Measurements from ENCODE around the gene RIT1.

Gene RIT1

DNA sequence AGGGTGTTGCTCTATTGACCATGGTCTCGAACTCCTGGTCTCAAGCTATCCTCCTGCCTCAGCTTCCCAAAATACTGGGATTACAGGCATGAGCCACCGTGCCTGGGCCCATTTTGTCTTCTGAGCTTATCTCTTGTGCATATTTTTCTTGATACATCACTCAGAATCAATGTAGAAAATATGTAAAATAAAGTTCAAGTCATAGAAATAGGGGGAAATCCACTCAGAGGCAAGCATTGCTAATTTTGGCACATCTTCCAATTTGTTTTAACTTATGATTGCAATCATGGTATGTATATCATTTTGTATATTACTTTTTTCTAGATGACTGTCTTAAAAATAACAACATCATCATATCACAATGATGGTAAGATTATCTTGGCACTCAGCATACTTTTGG, 21.6 kb downstream of the RIT1 start:
- DNase-seq, result no peak

DNA sequence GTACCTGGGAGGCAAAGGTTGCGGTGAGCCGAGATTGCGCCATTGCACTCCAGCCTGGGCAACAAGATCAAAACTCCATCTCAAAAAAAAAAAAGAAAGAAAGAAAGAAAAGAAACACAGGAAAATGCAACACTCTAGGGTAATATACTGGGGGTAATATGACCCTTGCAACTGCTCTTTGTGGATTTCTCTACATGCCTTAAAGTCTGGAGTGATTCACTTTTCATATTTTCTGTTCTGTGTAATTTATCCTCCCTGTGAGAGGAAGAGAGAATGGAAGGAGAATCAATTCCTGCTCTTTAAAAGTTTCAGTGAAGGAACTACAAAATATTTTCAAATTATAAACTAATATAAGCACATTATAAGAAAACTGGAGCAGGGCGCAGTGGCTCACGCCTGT, 22.7 kb downstream of the RIT1 start:
- DNase-seq, result no peak

DNA sequence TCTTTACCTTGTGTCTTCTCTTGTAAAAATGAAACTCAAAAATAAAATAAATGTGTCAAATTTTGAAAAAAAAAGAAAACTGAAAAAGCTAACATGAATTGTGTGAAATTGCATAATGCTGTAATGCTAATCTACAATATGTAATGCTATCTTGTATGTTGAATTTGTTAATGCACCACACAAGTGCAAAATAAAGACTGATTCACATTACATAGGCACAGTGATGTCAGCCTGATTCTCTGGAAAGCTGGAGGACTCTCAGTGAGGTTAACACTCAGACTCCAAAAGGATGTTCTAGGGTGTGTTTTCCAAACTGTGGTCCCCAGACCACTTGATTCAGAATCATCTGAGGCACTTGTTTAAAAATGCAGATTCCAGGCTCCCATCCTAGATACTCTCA, 26.2 kb downstream of the RIT1 start:
- DNase-seq, result no peak

DNA sequence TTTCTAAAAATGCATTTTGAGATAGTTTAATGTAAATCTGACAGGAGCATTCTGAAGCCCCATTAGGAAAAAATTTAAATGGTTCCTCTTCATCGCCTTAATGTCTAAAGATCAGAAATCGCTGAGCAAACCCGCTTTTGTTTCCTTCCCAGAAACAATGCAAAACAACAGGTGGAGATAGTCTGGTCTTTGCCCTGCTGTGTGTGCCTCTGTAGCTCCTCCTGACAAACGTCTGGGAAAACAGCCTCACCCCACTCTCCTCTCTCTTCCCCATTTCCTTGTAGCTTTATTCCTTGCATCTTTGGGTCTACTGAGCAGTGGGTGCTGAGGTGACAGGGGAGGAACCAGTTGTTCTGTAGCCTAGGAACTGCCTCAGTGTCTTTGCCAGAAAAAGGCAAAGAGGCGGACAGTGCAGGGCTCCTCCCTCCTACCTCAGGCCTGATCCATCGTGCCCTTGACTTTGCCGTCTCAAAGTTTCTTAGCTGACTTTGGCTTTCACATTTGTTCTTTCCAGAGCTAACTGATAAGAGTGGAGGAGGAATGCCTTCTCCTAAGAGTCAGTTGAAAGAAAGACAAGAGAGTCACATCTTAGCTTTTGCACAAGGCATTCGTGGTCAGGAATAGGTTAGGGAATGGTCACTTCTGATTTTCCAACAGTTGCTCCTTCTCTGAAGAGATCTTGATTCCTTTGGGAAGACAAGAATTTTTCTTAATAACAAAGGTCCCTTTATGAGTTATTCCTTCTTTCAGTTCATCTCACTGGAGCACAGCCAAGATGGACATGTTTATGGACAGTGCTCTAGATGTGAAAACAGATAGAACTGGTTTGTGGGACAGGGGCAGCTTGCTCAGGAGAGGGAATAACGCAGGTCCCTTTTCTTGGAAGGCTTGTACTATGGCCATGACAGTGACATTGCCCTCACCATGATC, 26.9 kb downstream of the RIT1 start:
- DNase-seq, result no peak

DNA sequence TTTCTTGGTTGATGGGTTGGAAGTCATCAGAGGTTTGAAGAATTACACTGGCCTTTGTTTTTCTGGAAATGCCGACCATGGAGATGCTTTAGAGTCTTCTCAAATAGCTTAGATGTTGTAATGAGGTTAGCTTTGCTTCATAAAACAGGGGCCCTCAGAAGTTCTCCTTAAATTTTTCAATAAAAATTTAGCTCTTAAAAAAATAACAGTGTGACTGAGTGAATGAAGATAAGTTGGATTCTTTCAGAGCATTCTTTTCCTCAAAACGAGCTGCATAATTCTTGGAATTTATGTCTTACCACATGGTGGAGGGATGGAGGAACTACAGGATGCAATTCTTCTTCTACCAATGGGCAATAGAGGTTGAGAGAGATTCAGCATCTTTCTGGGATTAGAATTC, 28.4 kb downstream of the RIT1 start:
- DNase-seq, result no peak

DNA sequence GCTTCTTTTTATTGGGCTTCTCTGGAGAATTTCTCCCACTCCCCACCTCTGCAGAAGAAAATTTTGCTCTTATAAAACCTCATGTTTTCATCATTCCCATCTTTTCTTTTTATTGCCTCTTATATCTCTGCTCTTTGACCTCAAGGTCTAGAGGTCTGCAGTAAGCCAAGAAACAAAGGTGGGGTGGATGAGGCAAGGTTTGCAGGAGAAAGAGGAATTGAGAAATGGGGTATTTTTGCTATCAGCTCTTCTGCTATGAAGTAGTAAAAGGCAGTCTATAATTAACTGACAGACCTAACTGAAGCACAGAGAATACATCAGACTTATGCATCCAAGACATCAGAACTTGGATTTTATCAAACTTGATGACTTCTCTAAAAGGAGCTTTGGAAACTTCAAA, 28.9 kb downstream of the RIT1 start:
- no peak for DNase-seq

DNA sequence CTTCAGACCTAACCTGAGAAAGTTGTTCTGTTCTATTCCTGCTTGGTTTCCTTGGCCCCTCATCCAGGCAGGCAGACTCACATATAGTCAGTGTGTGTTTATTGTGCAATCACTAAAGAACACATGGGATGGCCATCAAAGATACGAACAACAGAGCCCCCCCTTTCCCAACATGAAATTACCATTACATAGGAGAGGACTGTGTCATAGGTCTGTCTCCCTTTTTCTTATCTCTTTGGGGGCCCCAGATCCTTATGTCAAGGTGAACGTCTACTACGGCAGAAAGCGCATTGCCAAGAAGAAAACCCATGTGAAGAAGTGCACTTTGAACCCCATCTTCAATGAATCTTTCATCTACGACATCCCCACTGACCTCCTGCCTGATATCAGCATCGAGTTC, 30.2 kb downstream of the RIT1 start:
- no peak for DNase-seq

DNA sequence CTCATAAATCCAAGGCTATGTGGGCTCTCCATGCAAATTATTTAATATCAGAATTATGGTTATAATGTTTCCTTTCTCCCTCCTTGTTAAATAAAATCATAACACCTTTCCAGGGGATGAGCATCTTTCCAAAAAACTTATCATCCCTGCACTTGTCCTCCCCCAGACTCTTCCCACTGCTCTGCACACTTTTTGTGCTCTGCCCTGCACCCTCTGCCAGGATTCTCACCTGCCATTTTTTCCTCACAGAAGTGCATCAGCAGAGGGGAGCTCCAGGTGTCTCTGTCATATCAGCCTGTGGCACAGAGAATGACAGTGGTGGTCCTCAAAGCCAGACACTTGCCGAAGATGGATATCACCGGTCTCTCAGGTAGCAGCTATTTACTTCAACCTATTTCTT, 30.9 kb downstream of the RIT1 start:
- DNase-seq, result no peak

DNA sequence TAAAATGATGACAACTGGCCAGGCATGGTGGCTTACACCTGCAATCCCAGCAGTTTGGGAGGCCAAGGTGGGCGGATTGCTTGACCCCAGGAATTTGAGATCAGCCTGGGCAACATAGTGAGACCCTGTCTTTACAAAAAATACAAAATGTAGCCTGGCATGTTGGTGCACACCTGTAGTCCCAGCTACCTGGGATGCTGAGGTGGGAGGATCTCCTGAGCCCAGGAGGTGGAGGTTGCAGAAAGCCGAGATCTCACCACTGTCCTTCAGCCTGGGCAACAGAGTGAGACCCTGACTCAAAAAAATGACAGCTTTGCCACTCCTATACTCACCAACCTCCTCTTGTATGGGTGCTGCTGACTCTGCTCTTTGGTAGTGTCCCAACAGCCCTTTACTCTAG, 33.2 kb downstream of the RIT1 start:
- DNase-seq, result no peak

DNA sequence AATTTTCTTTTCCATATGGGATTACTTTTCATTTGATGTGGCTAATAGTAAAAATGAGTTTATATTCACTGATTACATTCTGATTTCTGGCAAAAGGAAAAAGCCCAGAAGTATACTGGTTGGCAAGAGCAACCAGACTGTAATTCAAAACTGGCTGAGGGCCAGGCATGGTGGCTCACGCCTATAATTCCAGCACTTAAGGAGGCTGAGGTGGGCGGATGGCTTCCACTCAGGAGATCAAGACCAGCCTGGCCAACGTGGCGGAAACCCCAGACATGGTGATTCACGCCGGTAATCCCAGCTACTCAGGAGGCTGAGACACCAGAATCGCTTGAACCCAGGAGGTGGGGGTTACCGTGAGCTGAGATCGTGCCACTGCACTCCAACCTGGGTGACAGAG, 37.3 kb downstream of the RIT1 start:
- DNase-seq, result no peak

DNA sequence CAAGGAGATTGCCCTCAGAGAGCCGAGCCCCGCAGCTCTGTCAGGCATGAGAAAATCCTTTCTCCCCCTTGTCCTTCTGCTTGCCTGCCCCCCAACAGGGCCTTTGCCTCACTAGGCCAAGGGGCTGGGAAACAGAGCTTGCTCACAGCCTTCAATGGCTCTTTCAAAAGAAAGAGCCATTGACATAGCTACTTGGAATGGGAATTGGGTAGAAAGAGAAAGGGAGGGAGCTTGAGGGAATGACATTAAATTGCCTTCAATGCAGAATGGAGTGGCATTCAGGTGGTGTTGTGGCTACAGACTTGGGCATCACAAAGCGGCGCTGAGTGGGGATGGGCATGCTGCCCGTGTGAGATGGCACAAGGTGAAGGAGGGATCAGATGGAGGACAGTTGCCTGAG, 38.6 kb downstream of the RIT1 start:
- no peak for DNase-seq

DNA sequence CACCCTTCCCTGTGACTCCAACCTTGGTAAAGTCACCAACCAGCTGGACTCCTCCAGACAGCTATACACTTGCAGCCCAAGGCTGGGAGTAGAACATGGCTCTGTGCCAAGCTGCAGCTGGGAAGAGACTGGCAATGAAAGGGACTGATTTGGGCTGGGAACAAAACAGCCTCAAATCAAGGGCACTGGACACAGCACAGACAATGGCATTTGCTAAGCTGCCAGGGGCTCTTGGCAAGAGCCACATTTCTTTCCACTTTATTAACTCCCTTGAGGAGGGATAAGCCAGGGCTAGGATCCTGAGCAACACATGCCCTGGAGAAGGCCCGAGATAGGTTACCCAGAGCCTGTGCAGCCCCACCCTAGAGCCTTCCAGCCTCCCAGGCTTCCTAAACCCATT, 39.8 kb downstream of the RIT1 start:
- DNase-seq, result no peak

DNA sequence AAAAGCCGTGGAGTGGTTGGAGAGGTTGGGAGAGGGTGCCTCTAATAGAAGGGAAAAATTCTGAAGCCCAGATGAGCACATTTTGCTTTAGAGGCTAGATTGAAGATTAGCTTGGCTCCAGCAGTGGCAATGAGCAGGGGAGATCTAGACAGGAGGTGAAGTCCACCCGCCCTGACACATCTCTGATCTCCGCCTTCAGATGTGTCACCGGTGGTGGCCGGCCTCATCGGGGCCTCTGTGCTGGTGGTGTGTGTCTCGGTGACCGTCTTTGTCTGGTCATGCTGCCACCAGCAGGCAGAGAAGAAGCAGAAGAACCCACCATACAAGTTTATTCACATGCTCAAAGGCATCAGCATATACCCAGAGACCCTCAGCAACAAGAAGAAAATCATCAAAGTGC, 43.4 kb downstream of the RIT1 start:
- DNase-seq, result no peak

DNA sequence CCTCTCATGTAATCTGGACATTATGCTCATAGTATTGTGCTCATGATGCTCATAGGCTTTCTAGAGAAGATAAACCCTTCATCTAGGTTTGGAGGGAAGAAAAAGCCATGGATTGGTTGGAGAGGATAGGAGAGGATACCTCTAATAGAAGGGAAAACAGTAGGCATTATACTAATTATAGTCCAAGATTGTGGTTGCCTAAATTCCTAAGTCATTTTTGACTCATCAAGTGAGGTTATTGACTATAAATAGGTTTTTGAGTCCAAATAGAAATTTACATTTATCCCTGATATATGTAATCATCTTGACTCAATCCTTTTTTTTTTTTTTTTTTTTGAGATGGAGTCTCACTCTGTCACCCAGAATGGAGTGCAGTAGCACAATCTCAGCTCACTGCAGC, 46.8 kb downstream of the RIT1 start:
- DNase-seq, result no peak

DNA sequence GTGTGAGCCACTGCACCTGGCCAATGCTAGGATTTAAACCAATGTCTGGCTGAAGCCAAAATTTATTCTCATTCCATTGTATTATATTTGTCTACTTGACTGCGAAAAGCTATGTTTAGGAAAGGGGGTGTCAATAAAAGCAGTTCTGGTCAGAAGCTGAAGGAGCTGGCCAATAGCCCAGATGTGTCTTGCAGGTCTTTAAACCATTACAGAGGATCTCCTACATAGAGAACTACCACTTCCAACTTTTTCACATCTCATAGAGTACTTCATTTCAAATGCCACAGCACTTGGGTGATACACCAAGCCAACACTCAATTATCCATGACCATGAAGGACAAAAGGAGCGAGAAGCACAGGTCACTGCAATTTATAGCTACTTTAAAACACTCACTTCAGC, 49.3 kb downstream of the RIT1 start:
- no peak for DNase-seq

DNA sequence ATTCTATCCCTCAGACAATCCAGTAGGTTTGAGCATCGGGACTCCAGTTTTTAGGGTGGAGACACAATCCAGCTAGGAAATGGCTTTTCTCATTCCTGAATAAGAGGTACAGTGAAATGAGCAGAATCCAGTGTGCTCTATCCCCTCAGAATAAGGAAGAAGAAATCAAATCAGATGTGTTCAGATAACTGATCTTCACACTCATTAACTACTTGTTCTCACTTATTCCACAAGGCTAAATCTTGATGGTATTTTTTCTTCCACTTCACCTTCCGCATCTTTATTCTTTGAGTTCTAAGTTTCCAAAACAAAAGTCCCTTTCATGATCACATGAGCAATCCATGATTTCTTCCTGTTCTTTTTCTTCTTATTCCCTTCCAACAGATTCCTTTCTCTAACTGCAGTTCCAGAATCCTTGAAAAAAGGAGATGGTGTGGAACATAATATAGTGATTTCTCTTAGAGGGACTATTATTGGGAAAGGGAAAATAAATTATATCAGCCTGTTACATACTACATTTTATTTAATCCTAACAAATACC, 50.1 kb downstream of the RIT1 start:
- DNase-seq, result no peak

DNA sequence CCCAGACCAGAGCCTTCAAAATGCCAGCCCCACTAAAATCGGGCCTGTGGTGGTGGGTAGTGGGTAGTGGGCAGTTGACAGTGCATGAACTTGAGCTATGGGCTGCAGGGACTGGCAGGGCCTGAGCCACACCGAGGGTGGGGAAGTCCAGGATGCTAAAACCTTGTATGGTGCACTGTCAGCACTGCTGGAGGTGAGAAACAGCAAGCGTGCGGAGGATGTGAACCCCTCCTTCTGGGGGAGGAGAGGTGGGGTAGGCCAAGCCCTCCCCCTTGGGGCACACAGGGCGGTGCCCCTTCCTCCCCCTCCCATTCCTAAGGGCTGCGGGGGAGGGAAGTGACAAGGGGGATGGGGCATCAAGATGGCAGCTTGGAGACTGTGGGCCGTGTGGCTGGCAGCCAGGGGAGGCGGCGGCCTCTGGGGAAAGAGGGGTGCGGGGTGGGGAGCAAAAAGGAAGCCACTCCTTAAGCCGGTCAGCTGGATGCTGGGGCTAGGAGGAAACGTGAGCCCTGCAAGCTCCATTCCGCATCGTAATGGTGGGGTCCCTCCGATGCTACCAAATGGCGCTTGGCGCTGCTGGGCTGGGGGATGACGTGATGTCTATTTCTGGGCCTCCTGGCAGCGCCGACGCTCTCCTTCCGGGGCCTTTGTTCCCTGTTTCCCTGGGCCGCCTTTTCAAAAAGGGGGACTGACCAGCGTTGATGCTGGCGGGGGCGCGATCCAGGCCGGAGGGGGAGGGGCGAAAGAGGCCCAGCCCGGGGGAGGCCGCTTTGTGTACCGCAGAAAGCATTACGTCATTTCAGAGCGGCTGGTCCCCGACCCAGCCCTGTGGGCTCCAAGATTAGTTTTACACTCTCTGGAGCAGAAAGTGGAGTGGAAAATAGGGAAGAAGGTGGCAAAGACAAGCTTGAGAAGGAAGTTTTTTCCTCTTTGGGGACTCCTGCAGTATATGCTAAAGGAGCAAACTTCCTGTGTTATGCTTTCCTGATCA, 51.0 kb downstream of the RIT1 start:
- DNase-seq, result no peak

DNA sequence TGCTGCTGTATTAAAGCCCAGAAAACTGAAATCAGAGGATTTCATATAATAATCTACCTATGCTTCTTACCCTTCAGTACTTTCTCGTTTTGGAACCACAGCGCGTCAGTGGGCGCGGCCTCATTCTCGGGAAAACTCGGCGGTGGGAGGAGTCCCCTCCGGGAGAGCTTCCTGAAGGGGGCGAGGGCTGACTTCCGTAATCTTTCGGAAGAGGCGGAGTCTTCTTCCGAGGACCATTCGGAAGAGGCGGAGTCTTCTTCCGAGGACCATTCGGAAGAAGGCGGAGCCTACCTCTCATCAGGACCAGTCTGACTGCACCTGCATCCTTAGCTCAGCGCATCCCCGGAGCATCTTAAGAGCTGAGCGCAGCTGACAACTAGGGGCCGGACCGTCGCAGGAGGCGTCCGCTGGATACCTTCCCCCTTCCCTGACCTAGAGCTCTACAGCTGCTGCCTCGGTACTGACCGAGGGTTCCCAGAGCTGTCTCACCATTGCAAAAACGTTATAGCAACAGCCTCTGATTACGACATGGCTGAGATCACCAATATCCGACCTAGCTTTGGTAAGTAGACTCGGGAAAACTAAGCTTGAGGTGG, 51.8 kb downstream of the RIT1 start, which contains the start of gene SYT11:
Gene SYT11 (plus strand): TSS at position 334 of the 596 bp plus-strand sequence. CDS start 195 bp downstream, at position 529.
- DNase-seq, result peak; percentile 99

DNA sequence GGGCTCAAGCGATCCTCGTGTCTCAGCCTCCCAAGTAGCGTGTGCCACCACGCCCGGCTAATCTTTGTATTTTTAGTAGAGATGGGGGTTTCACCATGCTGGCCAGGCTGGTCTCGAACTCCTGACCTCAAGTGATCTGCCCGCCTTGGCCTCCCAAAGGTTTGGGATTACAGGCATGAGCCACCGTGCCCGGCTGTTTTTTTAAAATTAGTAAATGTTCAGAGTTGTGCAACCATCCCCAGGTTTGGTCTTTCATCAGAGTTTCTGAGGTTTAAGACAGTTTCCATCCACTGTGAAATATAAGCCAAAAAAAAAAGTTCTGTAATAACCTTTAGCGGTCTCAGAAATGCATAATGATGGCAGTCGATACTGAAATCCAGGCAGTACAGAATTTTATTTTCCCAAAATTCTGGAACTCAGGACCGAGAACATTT, 52.3 kb downstream of the RIT1 start:
- DNase-seq, result no peak

DNA sequence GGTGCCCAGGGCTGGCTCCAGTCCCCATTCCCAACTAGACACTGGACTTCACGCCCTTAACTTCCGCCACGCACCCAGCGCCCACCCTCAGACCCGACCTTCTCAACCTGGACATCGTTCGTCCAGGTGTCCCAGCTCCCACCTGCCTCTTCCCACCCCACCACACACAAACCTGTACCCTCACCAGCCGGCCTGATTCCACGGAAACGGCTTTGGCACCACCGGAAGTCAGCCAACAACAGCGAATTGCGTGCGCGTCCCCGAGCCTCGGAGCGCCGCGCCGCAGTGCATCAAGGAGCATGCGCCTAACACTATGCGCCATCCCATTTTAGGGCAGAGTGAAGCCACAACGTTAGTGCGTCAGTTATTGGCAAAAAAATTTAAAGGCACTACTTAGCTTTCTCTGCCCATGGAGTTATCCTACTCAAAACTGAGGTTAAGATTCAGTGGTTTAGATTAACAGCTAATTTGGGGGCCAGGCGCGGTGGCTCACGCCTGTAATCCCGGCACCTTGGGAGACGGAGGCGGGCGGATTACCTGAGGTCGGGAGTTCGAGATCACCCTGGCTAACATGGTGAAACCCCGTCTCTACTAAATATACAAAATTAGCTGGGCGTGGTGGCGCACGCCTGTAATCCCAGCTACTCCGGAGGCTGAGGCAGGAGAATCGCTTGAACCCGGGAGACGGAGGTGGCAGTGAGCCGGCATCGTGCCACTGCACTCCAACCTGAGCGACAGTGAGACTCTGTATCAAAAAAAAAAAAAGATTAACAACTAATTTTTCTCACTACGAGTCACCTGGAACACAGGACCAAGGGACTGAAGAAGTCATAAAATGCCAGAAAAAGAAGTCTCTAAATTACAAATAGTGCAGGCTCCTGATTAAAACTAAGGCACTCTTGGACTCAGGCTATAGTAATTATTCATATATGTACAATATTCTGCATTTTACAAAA, 53.9 kb downstream of the RIT1 start, which contains the start of gene GON4L:
Gene GON4L (minus strand): TSS at position 240 of the 956 bp plus-strand sequence. CDS start 3,434 bp downstream, outside the sequence.
- DNase-seq, result peak; percentile 89

DNA sequence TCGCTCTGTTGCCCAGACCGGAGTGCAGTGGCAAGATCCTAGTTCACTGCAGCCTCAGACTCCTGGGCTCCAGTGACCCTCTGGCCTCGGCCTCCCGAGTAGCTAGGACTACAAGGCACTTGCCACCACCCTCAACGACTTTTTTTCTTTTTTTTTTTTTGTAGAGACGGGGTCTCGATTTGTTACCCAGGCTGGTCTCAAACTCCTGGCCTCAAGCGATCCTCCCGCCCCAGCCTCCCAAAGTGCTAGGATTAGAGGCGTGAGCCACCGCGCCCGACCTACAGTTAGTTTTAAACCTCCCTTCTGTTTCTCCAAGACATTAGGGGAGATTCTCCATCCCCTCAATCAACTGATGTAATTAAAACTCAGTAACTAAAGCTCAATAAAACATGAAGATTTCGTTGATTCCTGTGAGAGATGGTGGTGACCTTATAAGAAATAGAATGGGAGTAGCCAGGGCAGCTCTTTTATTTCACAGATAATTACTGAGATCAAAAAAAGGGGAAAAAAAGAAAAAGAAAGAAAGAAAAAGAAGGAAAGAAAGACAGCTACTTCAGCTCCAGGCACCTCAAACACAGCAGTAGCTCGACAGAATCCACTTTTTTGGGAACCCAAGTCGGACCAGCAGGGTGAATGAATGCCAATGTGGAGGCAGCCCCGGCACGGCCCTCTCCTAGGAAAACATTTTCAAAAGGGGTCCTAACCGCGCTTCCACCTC, 54.7 kb downstream of the RIT1 start:
- no peak for DNase-seq

Data from NCI-H1048 (cell line).